Measurements from ENCODE around the gene GRWD1. TPM values are rescaled to one million over a fixed set of nuclear protein-coding genes. Genes with fewer than 3 reads are reported as not detected.

GRWD1 gene
- total RNA-seq, 1 donor from 2014 or later: 25.8 TPM

- Histone ChIP-seq H3K4me3 (peak overlapping the region; percentile 56), H3K36me3 (no peaks in the 10 kb centered on the region), H3K27me3 (ENCODE audit: low read depth) (peaks cover 19% of the 10 kb centered on the region), H3K9me3 (no peaks in the 10 kb centered on the region), H3K4me1 (peaks cover 50% of the 10 kb centered on the region), H3K27ac (peak overlapping the region; percentile 68)
- DNase-seq: no peak
- TF ChIP-seq, protein P1, sequence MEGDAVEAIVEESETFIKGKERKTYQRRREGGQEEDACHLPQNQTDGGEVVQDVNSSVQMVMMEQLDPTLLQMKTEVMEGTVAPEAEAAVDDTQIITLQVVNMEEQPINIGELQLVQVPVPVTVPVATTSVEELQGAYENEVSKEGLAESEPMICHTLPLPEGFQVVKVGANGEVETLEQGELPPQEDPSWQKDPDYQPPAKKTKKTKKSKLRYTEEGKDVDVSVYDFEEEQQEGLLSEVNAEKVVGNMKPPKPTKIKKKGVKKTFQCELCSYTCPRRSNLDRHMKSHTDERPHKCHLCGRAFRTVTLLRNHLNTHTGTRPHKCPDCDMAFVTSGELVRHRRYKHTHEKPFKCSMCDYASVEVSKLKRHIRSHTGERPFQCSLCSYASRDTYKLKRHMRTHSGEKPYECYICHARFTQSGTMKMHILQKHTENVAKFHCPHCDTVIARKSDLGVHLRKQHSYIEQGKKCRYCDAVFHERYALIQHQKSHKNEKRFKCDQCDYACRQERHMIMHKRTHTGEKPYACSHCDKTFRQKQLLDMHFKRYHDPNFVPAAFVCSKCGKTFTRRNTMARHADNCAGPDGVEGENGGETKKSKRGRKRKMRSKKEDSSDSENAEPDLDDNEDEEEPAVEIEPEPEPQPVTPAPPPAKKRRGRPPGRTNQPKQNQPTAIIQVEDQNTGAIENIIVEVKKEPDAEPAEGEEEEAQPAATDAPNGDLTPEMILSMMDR (IDR thresholded peaks at IDR 0.05): no peak
- intact Hi-C loops (cut with DNase I): no loop called here
- peak; percentile 0 to 7 for ATAC-seq
Measured at GRCh38 chr19:48493718-48494401, 48.1 kb downstream of the GRWD1 start.

- Histone ChIP-seq H3K27ac (no peak overlapping the region), H3K36me3 (no peaks in the 10 kb centered on the region), H3K27me3 (ENCODE audit: low read depth) (peaks cover 31% of the 10 kb centered on the region), H3K9me3 (no peaks in the 10 kb centered on the region), H3K4me1 (peaks cover 40% of the 10 kb centered on the region), H3K4me3 (no peak overlapping the region)
- ATAC-seq: no peak
- intact Hi-C loops (cut with DNase I): no loop called here
- TF ChIP-seq, protein P1 (IDR thresholded peaks at IDR 0.05): no peak
- DNase-seq: no peak
Measured at GRCh38 chr19:48495396-48495795, 49.6 kb downstream of the GRWD1 start.

GRCh38 chr19:48496959-48497727, 51.4 kb downstream of the GRWD1 start:
- TF ChIP-seq, protein P1 (IDR thresholded peaks at IDR 0.05): no peak
- intact Hi-C loops (cut with DNase I): no loop called here
- DNase-seq (no peak), ATAC-seq (no peak)
- H3K4me1 ChIP-seq: peaks cover 26% of the 10 kb centered on the region
- H3K27me3 ChIP-seq (ENCODE audit: low read depth): peaks cover 37% of the 10 kb centered on the region
- no peaks in the 10 kb centered on the region for H3K9me3 ChIP-seq
- H3K36me3 ChIP-seq: no peaks in the 10 kb centered on the region
- no peak overlapping the region for H3K27ac ChIP-seq
- peak overlapping the region; percentile 6 for H3K4me3 ChIP-seq

GRCh38 chr19:48497728-48498594, 52.2 kb downstream of the GRWD1 start:
- H3K9me3 ChIP-seq: no peaks in the 10 kb centered on the region
- H3K4me3 ChIP-seq: peak overlapping the region; percentile 6
- H3K36me3 ChIP-seq: no peaks in the 10 kb centered on the region
- TF ChIP-seq, protein P1 (IDR thresholded peaks at IDR 0.05): no peak
- peaks cover 20% of the 10 kb centered on the region for H3K4me1 ChIP-seq
- DNase-seq (no peak), ATAC-seq (no peak)
- H3K27ac ChIP-seq: no peak overlapping the region
- H3K27me3 ChIP-seq (ENCODE audit: low read depth): peaks cover 37% of the 10 kb centered on the region
- intact Hi-C loops (cut with DNase I): no loop called here

GRCh38 chr19:48498595-48499311, 53.0 kb downstream of the GRWD1 start:
- H3K9me3 ChIP-seq: no peaks in the 10 kb centered on the region
- no peaks in the 10 kb centered on the region for H3K36me3 ChIP-seq
- no peak overlapping the region for H3K27ac ChIP-seq
- H3K4me3 ChIP-seq: peak overlapping the region; percentile 3
- peaks cover 20% of the 10 kb centered on the region for H3K4me1 ChIP-seq
- H3K27me3 ChIP-seq (ENCODE audit: low read depth): peaks cover 37% of the 10 kb centered on the region
- TF ChIP-seq, protein P1 (IDR thresholded peaks at IDR 0.05): no peak
- no peak for ATAC-seq
- intact Hi-C loops (cut with DNase I): no loop called here
- DNase-seq: no peak

All from lower lobe of right lung (tissue), 2 donors.